Endothelial cell (in vitro differentiated cells): ENCODE data around the gene DBH. TPM values are rescaled to one million over a fixed set of nuclear protein-coding genes. Genes with fewer than 3 reads are reported as not detected.
A peak's percentile ranks its signal among the peaks of the same experiment; 100 is the strongest.

Experiments
- DNase-seq: peaks from one replicate; pipeline ENCODE4 v3.0.0; 2021; ENCODE audit warnings: low spot score
- H3K27ac Mint-ChIP-seq: one replicate; pipeline ENCODE4 v1.8.0; 2021; ENCODE audit warnings: mixed read lengths, inconsistent platforms; ENCODE audit not compliant: unreplicated experiment
- H3K27me3 Mint-ChIP-seq: one replicate; pipeline ENCODE4 v1.8.0; 2021; ENCODE audit warnings: mild to moderate bottlenecking, moderate library complexity, mixed read lengths, inconsistent platforms; ENCODE audit not compliant: unreplicated experiment
- H3K36me3 Mint-ChIP-seq: one replicate; pipeline ENCODE4 v1.8.0; 2021; ENCODE audit warnings: mild to moderate bottlenecking, low read depth, mixed read lengths, inconsistent platforms; ENCODE audit not compliant: unreplicated experiment
- H3K4me1 Mint-ChIP-seq: one replicate; pipeline ENCODE4 v1.8.0; 2021; ENCODE audit warnings: mild to moderate bottlenecking, mixed read lengths, inconsistent platforms; ENCODE audit not compliant: unreplicated experiment
- H3K4me3 Mint-ChIP-seq: one replicate; pipeline ENCODE4 v1.8.0; 2021; ENCODE audit warnings: mild to moderate bottlenecking, mixed read lengths, inconsistent platforms; ENCODE audit not compliant: unreplicated experiment
- H3K9me3 Mint-ChIP-seq: one replicate; pipeline ENCODE4 v1.8.0; 2021; ENCODE audit warnings: mixed read lengths, inconsistent platforms; ENCODE audit not compliant: unreplicated experiment
- CTCF ChIP-seq: fragments of 200-600 bp; sonication (generic); IDR thresholded peaks from one replicate; pipeline ENCODE4 v1.5.0; 2021; ENCODE audit warnings: antibody characterized with exemption; ENCODE audit not compliant: unreplicated experiment
- total RNA-seq: library from RNA; stranded (reverse); fragmentation: NEBNext Ultra II Directional; extraction: Animal tissue kit (Norgen Biotek cat#: 25700); gene quantifications from one replicate; pipeline ENCODE4 v1.2.1, GENCODE V29; 2021; ENCODE audit not compliant: unreplicated experiment

The DBH gene
- total RNA-seq, 1 donor from 2014 or later = 0.08 TPM

- Mint-ChIP-seq H3K36me3 (peaks cover 9% of the 10 kb centered on the region), H3K27ac (no peak overlapping the region), H3K4me3 (no peak overlapping the region), H3K9me3 (peaks cover 10% of the 10 kb centered on the region), H3K4me1 (no peaks in the 10 kb centered on the region), H3K27me3 (peaks cover 9% of the 10 kb centered on the region)
- no peak for DNase-seq
- no peak for TF ChIP-seq CTCF
Observed at GRCh38 chr9:133593587-133594253, 42.4 kb upstream of the DBH start.

DNA sequence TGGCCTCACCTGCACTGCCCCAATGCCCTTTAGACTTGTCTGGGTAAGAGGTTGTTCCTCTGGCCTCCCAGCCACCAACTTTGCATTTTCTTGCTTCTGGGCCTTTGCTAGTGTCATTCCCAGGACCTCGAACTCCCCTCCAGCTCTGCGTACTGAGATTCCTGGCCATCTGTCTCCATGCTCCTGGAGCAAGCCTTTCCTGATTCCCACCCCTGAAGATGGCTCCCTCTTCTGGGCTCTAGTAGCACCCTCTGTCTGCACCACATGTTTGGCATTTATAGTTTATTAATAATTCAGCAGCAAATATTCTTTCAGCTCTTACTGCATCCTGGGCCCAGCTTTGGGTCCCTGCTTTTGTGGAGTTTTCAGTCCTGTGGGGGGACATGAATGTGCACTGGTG is 41.9 kb upstream of the DBH start:
- no peak overlapping the region for H3K4me3 Mint-ChIP-seq
- peaks cover 9% of the 10 kb centered on the region for H3K27me3 Mint-ChIP-seq
- TF ChIP-seq CTCF = no peak
- H3K27ac Mint-ChIP-seq = peak overlapping the region; percentile 52
- H3K4me1 Mint-ChIP-seq = no peaks in the 10 kb centered on the region
- peaks cover 9% of the 10 kb centered on the region for H3K36me3 Mint-ChIP-seq
- no peak for DNase-seq
- H3K9me3 Mint-ChIP-seq = peaks cover 10% of the 10 kb centered on the region

GRCh38 chr9:133595910-133596309 is 40.3 kb upstream of the DBH start:
- Mint-ChIP-seq H3K4me1 (no peaks in the 10 kb centered on the region), H3K27ac (no peak overlapping the region), H3K36me3 (peaks cover 9% of the 10 kb centered on the region), H3K9me3 (peaks cover 10% of the 10 kb centered on the region), H3K4me3 (no peak overlapping the region), H3K27me3 (peaks cover 9% of the 10 kb centered on the region)
- no peak for TF ChIP-seq CTCF
- no peak for DNase-seq

DNA sequence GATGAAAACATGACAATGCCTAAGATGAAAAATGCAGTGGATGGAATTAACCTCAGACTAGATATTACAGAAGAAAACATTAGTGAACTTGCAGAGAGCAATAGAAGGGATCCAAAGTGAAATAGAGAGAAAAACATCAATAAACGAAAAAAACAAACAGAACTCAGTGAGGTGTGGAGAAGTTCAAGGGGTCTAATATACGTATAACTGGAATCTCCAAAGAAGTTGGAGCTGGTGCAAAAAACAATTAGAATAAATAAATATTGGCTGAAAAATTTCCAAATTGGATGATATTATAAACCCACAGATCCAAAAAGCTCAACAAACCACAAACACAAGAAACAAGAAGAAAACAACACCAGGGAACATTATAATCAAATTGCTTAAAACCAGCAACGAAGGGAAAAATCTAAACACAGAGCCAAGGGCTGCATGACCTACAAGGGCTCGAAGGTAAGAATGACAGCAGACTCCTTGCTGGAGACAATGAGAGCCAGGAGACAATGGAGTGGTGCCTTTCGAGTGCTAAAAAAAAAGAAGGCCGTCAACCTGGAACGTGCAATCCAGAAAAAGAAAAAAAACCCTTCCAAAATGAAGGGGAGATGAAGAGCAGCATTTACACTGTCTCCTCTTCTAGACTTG is 38.7 kb upstream of the DBH start:
- H3K4me3 Mint-ChIP-seq = peak overlapping the region; percentile 32
- H3K27ac Mint-ChIP-seq = no peak overlapping the region
- H3K9me3 Mint-ChIP-seq = peaks cover 10% of the 10 kb centered on the region
- peaks cover 9% of the 10 kb centered on the region for H3K36me3 Mint-ChIP-seq
- no peaks in the 10 kb centered on the region for H3K4me1 Mint-ChIP-seq
- DNase-seq = no peak
- TF ChIP-seq CTCF = no peak
- peaks cover 9% of the 10 kb centered on the region for H3K27me3 Mint-ChIP-seq

- Mint-ChIP-seq H3K4me1 (no peaks in the 10 kb centered on the region), H3K9me3 (peaks cover 10% of the 10 kb centered on the region), H3K27ac (no peak overlapping the region), H3K36me3 (peaks cover 9% of the 10 kb centered on the region), H3K4me3 (no peak overlapping the region), H3K27me3 (peaks cover 5% of the 10 kb centered on the region)
- DNase-seq = no peak
- no peak for TF ChIP-seq CTCF
Observed at GRCh38 chr9:133598978-133599377, 37.2 kb upstream of the DBH start.
